CMK (cell line): ENCODE measurements around the gene RAB4A.

Experiments used
- DNase-seq: peaks from one replicate; pipeline ENCODE4 v3.0.0-alpha.2; 2010; ENCODE audit warnings: low read depth

Gene RAB4A, protein sequence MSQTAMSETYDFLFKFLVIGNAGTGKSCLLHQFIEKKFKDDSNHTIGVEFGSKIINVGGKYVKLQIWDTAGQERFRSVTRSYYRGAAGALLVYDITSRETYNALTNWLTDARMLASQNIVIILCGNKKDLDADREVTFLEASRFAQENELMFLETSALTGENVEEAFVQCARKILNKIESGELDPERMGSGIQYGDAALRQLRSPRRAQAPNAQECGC

DNA sequence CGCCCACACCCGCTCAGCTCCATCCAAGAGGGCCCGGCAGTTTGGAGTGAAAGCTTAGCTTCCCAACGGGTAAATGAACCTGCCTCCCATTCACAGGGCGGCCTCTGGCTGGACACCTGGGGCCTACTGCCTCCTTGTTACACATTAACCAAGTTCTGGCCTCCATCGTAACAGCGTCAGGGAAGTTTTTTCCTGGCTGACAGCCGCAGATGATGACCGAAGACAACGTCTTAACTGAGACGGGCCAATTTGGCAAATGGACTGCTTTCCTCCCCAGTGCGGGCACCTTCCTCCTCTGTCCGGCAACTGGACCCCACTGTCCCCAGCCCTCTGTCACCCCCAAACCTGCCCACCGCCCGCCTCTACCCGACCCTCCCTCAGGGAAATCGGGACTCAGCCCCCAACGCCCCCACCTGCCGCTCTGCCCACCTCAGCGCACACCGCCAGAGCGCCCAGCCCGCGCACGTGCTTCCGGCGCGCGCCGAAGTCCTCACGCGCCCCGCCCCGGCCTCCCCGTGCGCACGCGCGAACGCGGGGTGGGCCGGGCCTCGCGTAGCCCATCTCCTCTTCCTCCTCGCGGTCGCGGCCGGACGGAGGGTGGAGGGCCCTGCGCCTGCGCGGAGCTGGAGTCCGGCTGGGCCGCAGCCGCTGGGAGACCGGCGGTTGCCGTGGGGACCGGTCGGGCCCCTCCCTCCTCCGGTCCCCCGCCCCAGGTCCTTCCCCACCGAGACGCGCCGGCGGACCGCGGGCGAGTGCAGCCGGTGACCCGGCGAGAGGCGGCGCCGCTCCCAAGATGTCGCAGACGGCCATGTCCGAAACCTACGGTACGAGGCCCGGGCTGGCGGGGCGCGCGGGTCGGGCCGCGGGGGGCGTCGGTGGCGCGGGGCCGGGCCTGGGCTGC, at the start of gene RAB4A:
RAB4A (plus strand) TSS at position 565 of the 901 bp plus-strand sequence; CDS start at position 794, 229 bp downstream.
- peak; percentile 93 for DNase-seq

DNA sequence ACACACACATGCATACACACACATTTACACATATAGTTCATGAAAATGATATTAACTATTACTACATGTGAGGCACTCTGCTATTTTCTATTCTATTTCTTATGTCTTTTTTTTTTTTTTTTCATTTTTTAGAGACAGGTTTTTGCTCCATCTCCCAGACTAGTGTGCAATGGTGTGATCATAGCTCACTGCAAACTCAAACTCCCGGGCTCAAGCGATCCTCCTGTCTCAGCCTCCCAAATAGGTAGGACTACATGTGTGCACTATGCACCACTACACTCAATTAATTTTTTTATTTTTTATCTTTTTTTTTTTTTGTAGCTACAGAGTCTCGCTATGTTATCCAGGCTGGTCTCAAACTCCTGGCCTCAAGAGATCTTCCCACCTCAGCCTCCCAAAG, 48.8 kb upstream of the RAB4A start:
- no peak for DNase-seq

DNA sequence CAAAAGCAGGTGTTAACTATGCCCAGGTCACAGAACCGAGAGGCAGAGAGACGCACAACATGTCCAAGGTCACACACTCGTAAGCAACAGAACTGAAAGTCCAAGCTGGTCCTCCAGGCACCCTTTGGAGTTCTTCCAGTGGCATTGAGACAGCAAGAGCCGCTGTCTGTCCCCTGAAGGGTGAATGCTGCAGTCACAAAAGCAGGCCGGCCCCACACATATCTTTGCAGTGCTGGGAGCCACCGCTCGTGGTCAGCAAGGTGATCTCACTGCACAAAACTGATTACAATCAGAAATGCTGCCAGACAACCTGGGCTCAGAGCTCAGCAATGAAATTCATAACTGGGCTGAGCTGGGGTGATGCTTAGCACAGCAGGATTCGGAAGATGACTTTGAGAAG, 47.4 kb upstream of the RAB4A start:
- no peak for DNase-seq

DNA sequence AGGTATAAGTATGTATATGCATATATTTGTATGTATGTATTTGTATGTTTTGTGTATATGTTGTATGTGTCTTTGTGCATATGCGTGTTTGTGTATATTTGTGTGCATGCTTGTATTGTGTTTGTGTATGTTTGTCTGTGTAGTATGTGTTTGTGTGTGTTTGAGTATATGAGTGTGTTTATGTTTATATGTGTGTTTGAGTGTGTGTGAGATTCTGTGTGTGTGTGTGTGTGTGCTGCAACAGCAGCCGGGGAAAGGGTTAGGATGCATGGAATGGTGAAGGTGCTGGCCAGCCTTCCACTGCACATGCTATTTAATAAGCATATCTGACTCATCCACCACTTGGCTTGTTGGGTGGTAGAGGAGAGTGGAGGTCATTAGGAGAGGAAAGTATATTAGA, 46.6 kb upstream of the RAB4A start:
- no peak for DNase-seq

DNA sequence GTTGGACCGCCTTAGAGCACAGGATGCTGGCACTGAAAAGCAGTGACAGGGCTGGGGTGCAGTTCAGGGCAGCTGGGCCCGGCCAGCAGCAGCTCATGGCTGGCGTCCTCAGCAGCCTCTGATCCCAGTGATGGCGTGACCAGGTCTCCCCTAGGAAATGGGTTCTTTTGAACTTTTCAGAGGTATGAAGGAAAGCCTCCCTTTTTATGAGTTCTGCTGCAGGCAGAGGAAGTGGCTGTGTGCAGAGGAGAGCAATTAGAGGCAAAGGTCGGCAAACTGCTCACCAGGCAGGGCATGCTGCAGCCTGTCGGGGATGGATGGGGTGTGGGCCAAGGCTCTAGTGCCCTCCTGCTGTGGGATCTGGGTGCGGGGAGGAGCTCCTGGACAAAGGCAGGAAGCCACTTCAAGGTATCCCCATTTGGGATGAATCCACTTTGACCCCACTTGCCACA, 45.6 kb upstream of the RAB4A start:
- no peak for DNase-seq

DNA sequence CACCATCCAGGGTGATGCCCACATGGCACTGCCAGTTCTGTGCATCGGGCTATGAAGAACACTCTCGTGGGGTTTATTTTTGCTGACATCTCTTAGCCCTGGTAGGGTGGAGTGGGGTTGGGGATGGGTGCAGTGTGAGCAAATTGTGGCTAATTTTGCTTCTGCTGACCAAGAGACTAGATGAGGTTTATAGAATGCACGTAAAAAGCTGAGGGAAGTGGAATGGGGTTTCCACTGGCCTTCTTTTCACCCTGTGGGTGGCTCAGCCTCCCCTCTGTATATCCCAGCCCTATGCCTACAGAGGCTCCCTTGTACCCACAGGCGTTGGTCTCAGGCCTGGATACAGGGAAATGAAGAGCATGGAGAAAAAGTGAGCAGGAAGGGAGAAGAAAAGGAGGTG, 44.1 kb upstream of the RAB4A start:
- DNase-seq = no peak

DNA sequence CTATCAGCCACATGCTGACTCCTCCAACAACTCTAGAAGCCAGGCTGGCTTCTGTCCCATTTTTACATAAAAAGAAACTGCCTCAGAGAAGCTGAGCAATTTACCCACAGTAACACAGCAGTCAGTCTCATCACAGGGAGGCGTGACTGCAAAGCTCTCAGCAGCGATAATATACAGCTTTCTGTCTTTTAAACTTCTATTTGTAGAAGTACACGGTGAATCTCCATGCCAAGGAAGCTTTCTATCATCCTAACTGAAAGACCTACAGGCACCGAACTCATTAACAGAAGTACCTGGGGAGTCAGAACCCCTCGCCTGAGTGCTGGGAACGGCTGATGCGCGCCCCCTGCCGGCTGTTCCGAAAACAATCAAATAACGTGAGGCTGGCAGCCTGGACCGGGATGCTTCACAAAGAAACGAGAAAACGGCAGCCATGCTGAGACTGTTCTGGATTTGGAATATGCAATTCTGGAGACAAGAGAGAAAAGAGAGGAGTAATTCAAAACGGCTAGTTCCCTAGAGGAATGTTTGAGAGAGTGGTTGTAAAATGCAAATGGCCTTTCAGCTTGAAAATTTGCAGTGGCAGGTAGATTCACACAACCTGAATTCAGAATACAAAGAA, 43.5 kb upstream of the RAB4A start:
- peak; percentile 46 for DNase-seq

DNA sequence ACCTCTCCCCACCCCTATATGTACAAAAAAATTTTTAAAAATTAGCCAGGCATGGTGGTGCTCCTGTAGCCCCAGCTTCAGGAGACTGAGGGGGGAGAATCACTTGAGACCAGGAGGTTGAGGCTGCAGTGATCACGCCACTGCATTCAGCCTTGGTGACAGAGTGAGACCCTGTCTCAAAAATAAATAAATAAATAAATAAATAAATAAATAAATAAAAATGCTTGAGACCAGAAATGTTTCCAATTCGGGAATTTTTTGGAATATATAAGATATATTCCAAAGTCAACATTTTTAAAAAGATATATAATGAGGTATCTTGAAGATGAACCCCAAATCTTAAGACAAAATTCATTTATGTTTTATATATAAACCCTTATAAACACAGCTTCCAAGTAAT, 42.4 kb upstream of the RAB4A start:
- no peak for DNase-seq

DNA sequence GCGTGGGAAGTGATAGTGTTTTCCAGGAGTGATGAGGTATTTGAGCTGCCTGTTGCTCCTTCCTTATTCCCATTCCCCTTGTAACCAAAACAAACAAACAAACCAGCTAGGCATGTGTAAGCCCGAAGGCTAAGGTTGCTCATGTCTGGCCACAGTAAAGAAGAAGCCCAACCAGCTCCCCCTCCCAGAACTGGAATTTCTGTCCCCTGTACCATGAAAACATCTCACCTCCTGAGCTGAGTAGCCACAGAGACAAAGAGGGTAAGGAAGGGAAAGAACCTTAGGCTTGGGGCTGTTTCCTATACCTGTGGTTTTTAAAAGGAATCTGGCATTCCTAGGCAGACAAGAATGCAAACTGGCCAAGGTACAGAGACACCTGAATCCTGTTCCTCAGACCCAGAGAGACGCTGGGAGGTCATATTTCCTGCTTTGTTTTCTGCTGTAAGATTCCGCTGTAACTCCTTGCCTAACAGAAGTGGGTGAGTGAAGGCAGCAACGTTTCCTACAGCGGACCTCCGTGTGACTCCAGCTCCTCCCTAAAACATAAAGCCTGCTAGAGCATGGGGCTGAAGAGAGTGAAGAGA, 41.7 kb upstream of the RAB4A start:
- no peak for DNase-seq

DNA sequence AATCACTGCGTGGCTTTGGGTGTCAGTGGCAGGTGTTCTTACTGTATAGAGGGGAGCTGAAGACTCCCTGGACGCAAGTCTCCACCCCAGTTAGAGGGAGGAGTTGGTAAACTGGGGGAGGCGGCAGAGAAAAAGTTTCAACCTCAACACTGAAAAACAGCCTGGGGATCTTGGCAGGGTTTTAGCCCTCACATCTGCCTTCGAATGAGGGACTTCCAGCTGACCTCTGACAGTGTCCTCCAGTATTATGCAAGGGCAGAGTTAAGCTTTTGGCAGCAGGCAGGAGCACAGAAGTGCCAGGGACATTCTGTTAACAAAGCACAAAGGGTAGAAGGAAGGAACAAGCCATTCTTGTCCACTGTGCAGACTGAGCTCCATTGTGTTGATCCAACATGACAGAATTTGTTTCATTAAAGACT, 41.2 kb upstream of the RAB4A start:
- DNase-seq = no peak

DNA sequence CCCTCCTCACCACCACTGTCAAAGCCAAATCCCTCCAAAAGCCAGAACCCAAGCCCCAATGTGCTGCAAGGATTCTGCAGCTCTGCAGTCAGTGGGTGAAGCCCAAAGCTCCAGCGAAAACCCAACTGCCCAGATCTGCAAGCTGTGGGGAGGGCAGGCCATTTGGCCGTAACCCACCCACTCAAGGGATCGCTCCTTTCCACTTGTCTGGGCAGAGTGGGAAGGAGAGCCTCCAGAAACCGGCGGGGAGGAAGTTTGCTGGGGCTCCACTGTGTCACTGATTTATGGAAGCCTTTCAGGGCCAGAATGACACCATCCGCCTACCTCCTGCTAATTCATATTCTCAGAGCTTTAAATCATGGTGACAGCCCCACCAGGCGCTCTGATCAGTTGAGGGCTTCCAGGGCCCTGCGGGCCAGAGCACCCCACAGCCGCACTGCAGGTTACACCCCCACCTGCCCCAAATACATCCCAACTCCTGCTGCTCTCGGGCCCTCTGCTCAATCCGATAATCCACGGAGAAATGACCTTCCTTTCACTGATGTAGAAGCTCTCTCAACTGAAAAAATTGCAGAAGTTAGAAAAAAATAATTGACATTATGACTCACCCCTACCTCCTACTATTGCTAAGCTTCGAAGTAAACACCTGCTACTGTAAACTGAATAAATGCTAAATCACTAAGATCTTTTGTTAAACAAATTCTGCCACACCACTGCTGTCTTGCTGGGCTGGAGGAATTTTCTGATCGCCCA, 40.6 kb upstream of the RAB4A start:
- no peak for DNase-seq

DNA sequence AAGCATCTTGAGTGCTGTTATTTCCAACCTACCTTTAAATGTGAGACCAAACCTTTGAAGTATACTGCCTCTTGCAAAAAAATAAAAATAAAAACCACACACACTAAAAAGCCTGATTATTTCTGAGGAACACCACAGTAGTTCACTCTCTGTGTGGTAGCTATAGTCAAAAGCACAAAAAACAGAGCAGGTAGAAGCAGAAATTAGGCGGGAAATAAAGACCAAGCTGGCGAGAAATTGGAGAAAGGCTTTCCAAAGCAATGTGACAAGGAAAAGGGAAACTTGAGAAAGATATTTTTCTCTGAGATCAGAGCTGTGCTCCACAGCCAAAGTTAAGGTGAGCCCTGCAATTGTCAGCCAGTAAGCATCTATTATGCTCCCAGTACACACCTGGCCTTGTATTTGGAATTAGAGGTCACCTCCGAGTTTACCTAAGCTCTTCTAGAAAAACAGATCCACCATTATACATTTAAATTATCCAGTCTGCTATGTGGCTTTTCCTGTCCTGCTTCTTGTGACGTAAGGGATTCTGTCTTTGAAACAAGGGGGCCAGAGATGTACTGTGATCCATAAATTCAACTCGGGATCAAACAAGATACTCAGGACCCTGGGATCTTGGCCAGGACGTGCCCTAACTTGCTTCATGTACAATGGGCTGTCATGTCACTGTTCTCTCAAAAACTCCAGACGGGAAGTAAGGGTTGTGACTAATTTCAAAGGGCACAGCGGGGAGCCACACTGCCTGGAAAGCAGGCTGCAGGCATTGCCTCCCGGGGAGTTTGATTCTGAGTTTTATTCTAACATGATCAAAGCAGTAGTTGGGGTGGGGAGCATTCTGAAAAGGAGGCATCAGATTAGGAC, 39.8 kb upstream of the RAB4A start:
- DNase-seq = no peak

DNA sequence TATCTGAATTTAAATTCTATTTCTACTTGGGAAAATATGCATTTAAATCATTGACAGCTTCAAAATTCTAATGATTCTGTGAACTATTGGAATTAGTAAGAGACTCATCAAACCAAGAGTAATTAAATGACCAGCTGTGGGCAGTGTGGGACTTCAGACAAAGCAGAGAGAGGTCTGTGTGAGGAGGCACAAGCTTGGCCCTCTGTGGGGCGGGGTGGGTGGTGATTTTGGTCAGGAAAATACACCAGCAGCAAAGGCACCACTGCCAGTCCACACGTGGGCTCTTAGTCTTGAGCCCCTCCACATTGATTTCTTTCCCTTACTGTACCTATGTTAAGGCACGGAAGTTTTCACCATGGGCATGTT, 39.2 kb upstream of the RAB4A start:
- DNase-seq = no peak

DNA sequence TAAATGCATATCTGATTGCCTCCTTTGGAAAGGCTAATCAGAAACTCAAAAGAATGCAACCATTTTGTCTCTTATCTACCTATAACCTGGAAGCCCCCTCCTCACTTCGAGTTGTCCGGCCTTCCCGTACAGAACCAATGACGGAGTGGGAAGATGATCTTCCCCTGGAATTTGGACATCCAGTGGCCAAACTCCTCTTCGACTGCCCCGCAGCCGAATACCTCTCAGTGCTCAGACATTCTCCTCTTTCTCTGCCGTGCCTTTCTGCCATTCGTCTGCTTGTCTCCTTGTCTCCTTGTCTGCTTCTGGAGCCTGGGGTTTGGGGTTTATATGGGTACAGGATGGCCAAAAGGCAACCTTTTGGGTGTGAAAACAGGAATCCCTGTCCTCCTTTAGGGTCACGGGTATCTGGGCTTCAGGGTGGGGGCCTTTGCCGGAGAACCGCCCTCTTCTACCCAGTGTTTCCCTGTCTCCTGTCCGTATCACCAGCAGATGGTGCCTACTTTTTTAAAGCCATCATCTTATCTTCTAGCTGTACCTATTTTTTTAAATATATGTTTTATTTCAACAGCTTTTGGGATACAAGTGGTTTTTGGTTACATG, 35.9 kb upstream of the RAB4A start:
- DNase-seq = no peak

DNA sequence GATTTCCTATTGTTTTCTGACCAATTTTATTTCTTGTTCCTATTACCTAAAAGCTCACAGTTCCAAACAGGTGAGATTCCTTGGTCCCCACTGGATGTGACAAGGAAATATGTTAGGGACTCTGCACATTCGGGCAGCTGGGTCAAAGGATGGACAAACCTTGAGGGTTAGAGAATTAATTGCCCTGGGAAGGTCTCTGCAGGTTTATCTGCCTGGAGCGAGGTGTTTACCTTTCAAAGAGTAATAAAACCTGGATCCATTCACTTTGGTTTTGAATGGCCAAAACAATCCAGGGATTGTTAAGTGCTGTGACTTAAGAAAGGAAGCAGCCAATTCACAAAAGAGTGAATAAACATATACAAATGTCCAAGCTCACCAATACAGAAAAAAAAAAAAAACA, 33.6 kb upstream of the RAB4A start:
- no peak for DNase-seq

DNA sequence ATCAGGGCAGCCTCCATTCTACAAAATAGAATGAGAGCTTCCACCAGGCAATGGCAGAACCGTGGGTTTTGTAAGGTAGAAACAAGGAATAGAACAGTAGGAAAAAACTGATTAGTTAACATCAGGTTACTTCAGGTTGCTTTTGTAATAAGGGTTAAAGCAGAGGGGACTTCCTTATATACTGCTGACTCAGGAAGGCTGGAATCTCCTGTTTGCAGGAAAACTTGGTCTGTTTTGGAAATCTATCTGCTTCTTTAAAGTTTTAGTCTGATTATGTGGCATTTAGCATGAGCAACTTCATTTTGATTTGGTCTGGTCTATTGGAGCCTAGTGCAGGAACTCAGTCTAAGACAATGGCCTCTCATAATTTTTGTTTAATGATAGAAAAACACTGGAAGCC, 32.7 kb upstream of the RAB4A start:
- no peak for DNase-seq

DNA sequence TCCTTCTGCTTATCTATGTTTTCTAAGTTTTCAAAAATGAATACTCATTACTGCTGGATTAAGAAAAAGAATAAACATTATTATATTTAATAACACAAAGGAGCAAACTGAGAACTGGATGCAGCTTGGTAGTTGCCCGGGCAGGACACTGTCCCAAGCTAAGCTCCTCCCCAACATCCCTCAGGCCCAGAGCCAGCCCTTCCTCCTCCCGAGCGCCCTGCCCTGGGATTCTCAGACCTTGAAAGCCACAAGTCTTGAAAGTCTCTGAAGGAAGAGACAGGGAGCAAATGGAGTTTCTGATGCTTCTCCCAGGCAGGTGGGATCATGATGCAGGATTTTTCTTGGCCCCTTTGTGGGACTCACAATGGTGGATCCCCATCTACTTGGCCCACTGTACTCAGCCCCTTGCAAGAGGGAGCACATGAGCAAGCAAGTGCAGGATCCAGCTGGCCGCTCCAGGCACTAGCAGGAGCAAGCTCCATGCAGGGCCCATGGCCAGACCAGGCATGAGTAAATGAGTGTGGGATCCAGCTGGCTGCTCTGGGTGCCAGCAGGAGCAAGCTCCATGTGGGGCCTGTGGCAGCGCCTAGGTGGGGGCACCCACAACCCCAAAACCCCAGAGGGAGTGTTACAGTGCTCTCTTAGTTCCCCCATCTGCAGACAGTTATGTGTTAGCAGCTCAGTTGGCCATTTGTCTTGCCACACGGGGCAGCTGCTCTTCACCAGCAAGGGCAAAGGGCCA, 32.1 kb upstream of the RAB4A start:
- DNase-seq = no peak

DNA sequence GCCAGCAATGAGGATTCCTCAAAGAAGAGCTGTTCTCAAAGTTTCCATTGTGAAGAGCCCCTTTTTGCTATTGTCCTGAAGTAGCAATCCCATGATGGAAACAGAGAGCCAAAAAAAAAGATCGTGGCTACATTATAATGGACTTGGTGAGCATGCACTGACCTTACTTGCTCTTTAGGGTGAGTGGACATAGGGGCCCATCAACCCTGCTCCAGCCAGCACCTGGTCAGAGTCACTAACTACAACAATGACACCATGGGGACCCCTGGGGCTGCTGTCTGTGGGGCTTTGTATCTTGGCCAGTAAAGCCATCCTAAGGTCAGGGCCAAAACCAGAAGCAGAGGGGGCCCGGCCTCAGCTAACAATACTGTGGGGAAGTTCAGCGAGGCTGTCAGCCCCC, 30.4 kb upstream of the RAB4A start:
- DNase-seq = no peak

DNA sequence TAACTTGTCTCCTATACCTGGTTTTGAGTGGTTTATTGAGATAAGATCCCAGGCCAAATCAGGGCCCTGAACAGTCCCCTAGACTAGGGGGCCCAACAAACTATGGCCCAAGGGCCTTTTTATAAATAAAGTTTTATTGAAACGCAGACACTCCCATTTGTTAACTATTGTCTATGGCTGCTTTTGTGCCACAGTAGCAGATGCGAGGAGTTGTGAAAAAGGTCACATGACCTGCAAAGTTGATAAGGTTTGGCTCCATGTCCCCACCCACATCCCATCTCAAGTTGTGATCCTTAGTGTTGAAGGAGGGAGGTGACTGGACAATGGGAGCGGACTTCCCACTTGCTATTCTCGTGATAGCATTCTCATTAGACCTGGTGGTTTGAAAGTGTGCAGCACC, 29.5 kb upstream of the RAB4A start:
- DNase-seq = no peak

DNA sequence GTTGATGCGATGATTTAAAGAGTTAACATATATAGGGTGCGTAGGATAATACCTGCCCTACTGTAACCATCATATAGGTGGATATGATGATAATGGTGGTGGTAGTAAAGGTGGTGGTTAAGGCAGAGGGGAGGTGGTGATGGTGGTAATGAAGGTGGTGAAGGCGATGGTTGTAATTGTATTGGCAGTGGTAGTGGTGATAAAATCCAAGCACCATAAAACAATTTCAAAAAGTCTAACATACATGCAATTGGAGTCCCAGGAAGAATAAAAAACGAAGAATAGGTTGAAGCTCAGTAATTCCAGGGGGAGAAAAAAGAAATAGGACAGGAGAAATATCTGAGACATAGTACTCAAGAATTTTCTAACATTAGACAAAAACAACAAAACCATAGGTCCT, 27.3 kb upstream of the RAB4A start:
- DNase-seq = no peak
